NCI-H748 (cell line): ENCODE results near the gene A1CF.
A peak's percentile ranks its signal among the peaks of the same experiment; 100 is the strongest.
"Not testable (repeated sequence)": the region's sequence is repeated elsewhere in the genome, so short reads cannot be mapped to it uniquely, and the experiment has no call there.

ENCODE experiments used
- DNase-seq: peaks from one replicate; lab custom pipeline; 2025; ENCODE audit not compliant: unreplicated experiment; lab: John Stamatoyannopoulos, UW

A1CF gene

DNA sequence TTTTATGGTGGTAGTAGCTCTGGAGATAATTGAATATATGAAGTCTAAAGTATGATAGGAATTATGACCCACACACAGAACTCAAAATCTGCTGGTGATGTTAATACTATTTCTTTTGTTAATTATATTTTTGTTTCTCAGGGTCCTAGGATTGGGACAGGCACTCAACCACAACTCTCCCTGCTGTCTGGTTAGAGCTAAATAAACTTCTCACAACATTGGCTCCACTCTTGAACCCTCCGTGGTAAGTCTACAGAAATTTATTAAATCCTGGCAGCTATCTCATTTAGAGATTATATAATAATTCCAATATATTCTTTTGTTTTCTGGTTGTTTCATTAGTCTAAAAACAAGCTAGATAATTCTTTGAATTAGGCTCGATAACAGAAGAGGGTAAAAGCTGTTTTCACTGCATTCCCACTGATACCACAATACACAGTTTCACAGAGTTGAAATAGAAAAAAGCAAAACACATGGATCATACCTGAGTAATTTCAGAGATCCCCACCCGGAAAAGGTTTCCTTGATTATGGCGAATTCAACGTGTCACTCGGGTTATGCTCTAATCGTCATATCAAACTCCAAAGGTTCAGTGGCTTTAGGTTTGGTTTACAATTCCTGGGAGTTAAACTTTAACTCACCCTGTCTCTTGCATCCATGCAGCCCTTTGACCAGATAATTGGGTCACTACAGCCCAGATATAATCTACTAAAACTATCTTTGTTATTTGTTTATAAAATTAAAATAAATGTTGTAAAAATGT is at the start of gene A1CF:
A1CF (minus strand) TSS at position 531 of the 763 bp plus-strand sequence. CDS start 25,687 bp downstream, outside the sequence.
- no peak for DNase-seq

DNA sequence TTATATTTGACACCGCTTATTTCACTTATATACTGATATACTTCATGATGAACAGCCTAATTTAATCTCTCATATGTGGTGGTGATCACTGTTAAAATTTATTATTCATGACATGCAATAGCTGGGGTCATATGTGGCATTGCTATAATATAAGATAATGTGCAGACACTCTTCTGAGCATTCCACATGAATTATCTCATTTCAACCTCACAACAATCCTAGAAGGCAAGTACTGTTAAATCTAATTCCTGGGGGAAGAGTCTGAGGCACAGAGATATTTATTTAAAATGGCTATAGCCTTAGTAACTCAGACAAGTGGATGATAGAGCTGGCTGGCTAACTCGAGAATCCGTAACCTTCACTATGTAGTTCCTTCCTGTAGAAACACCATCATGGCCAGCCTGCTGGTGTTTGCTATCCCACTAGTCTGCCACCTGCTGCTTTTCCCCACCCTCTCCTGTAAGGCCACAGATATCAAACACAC is 46.6 kb upstream of the A1CF start:
- no peak for DNase-seq

GRCh38 chr10:50929670-50930069 is 44.2 kb upstream of the A1CF start:
- no peak for DNase-seq

DNA sequence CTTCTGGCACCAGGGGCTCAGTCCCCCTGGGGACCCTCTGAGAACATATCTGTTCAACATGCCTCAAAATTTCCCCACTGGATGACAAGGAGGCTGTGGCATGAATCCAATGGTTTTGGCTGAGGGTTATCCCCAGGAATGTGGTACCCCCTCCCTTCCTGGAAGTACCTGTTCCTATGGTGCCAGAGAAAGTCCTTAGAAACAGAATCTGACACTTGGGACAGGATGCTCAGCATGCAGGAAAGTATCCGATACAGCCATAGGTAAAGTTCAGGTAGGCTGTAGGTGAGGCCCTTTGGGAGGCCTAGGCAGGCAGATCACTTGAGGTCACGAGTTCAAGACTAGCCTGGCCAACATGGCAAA is 42.7 kb upstream of the A1CF start:
- DNase-seq = no peak

- DNase-seq = no peak
Observed at GRCh38 chr10:50927522-50928189, 42.2 kb upstream of the A1CF start.

DNA sequence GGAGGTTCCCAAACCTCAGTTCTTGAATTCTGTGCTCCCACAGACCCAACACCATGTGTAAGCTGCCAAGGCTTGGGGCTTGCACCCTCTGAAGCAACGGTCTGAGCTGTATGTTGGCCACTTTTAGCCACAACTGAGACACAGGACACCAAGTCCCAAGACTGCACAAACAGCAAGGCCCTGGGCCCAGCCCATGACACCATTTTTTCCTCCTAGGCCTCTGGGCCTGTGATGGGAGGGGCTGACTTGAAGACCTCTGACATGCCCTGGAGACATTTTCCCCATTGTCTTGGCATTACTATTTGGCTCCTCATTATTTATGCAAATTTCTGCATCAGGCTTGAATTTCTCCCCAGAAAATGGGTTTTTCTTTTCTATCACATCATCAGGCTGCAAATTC is 38.0 kb upstream of the A1CF start:
- DNase-seq = not testable (repeated sequence)

GRCh38 chr10:50919010-50919409 is 33.6 kb upstream of the A1CF start:
- no peak for DNase-seq

- DNase-seq = no peak
Observed at GRCh38 chr10:50918529-50918928, 33.1 kb upstream of the A1CF start.

GRCh38 chr10:50917486-50917885 is 32.1 kb upstream of the A1CF start:
- no peak for DNase-seq

GRCh38 chr10:50909334-50910014 is 24.0 kb upstream of the A1CF start:
- no peak for DNase-seq

GRCh38 chr10:50908366-50908765 is 22.9 kb upstream of the A1CF start:
- no peak for DNase-seq

- not testable (repeated sequence) for DNase-seq
Observed at GRCh38 chr10:50905797-50906196, 20.4 kb upstream of the A1CF start.

GRCh38 chr10:50896721-50897120 is 11.3 kb upstream of the A1CF start:
- DNase-seq = no peak

- DNase-seq = no peak
Observed at GRCh38 chr10:50894312-50894711, 8.9 kb upstream of the A1CF start.

DNA sequence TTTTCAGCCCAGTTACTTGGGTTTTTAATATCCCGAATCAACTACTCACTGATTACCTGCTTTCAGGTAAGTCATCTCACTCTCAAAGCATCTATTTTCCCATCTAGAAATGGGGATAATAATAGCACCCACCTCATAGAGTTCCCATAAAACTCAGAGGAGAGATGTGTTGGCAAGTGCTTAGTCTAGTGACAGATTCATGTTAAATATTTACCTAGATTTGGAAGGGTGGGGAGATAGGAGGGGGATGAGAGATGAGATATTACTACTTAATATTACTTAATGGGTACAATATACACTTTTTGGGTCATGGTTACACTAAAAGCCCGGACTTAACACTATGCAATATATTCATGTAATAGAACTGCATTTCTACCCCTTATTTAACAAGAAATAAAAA is 7.0 kb upstream of the A1CF start:
- no peak for DNase-seq

- no peak for DNase-seq
Observed at GRCh38 chr10:50884302-50884701, 1.1 kb downstream of the A1CF start.

DNA sequence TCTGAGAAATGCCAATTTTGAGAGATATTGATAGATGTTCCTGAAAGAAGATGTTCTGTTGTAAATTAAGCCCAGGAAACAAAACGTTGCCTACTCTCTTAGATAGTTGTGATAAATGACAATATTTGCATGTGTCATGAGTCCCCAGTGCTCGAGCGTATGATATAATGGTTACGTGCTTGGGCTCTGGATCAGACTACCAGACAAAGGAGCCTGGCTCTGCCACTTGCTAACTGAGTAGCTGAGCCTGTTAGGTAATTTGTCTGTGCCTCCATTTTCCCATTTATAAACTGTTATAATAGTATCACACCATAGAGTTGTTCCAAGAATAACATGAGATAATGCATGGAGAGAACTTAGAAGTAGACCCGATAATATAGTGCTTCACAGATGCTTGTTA is 1.8 kb downstream of the A1CF start:
- no peak for DNase-seq

DNA sequence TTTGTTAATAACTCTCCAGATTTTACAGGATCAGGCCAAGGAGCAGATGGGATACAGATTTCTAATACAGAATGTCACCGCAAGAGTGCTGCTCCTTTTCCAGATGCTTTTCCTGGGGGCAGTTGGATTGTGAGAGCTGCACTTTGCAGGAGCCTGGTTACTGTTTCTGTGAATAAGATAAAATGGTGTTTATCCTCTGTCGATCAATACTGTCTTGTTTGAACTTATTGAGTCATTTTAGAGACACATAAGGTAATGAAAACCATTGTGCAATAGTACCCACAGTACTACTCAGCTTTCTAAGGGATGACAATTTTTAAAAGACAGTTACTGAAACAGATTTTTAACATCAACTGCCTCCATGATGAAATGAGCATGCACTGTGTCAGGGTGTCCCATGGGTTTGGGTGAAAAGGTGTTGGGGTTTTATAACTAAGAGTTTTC is 2.9 kb downstream of the A1CF start:
- no peak for DNase-seq

DNA sequence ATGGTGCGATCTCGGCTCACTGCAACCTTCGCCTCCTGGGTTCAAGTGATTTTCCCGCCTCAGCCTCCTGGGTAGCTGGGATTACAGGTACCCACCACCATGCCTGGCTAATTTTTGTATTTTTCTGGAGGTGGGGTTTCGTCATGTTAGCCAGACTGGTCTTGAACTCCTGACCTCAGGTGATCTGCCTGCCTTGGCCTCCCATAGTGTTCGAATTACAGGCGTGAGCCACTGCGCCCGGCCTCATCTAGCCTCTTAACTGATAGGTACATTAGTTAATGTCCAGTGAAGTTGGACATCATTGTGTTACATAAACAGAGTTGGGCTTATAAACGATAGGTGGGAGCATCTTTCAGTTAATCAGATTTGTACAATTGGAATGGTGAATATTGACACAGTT is 4.4 kb downstream of the A1CF start:
- not testable (repeated sequence) for DNase-seq

GRCh38 chr10:50876429-50876828 is 9.0 kb downstream of the A1CF start:
- DNase-seq = no peak

GRCh38 chr10:50874723-50875122 is 10.7 kb downstream of the A1CF start:
- peak; percentile 7 for DNase-seq

DNA sequence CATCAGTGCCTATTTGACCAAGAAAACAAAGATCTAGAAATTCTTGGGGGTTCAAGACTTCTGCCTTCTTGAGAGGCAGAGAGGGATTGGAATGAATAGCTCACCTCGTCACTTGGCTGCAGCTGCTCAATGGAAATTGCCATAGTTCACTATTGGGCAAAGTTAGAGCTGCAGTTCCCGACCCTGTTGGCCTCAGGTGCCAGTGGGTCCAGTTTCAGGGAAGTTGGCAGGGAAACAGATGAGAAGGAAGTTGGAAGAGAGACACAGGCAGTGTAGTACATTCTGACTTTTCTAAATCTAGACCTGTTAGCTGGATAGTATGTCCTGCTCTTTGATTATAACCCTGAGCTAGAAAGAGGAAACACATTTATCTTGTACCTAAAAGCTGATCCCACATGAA is 19.1 kb downstream of the A1CF start:
- DNase-seq = no peak
